GM23248 (cell line): ENCODE measurements around the gene ARFGAP1.

Experiments used
- EZH2 ChIP-seq: fragments of 200-600 bp; sonication (generic); IDR thresholded peaks from 2 replicates; pipeline ENCODE4 v1.6.1; 2018; ENCODE audit warnings: antibody characterized with exemption, mild to moderate bottlenecking; ENCODE audit not compliant: insufficient read depth, poor library complexity, severe bottlenecking
- EZH2phosphoT487 ChIP-seq: fragments of 200-600 bp; sonication (generic); IDR thresholded peaks from 2 replicates; pipeline ENCODE4 v1.6.1; 2018; ENCODE audit warnings: antibody characterized with exemption, moderate library complexity, mild to moderate bottlenecking, low read depth; ENCODE audit not compliant: insufficient read depth

DNA sequence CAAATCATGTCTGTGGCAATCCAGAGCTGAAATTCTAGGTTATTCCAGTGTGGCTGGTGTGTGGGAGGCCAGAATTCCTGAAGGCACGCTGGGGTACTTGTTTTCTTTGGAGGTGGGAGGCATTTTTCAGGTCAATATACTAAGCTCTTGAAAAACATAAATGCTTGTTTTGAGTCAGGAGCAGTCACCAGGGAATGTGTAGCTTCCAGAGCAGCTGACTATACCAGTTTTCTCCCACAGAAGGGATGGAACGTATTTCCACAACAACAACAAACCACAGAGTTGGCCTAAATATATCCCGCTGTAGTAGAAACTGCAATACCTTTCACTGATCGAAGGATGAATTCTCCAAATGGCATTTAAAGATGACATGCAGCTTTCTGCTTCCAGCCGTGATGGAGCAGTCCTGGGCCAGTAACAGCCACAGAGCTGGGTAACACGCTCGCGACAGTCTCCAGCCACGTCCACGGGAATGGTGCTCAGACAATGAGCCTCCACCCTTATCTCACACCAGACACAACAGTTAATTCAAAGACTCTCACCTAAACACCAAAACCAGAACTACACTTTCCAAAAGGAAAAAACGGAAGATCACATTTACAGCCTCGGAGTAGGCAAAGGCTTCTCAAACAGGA, 65.3 kb downstream of the ARFGAP1 start:
- TF ChIP-seq EZH2 (no peak), EZH2phosphoT487 (no peak)
